Mesenchymal stem cell (in vitro differentiated cells and primary cell): ENCODE results near the gene ZNF396.
A peak's percentile ranks its signal among the peaks of the same experiment; 100 is the strongest.

ENCODE experiments used
- DNase-seq: peaks from one replicate; pipeline ENCODE4 v3.0.0-alpha.2; 2013
- H2AFZ ChIP-seq: one replicate; pipeline ENCODE4 v1.6.1; 2013; ENCODE audit warnings: low read depth, mild to moderate bottlenecking, control low read depth, inconsistent platforms, low read length, moderate library complexity
- H2AK5ac ChIP-seq: 2 replicates; pipeline ENCODE4 v1.6.1; 2013; ENCODE audit warnings: low read length, moderate library complexity, mild to moderate bottlenecking, inconsistent platforms; ENCODE audit not compliant: severe bottlenecking
- H2BK120ac ChIP-seq: one replicate; pipeline ENCODE4 v1.6.1; 2013; ENCODE audit warnings: low read depth, mild to moderate bottlenecking, inconsistent platforms, low read length, moderate library complexity
- H2BK12ac ChIP-seq, 2 experiments: one replicate each; pipeline ENCODE4 v1.6.1; 2013; ENCODE audit warnings: inconsistent platforms in 2 of 2, low read length in 2 of 2, mild to moderate bottlenecking in 2 of 2, moderate library complexity in 2 of 2, control low read depth in 1 of 2
- H2BK15ac ChIP-seq: one replicate; pipeline ENCODE4 v1.6.1; 2013; ENCODE audit warnings: mild to moderate bottlenecking, low read depth, inconsistent platforms; ENCODE audit not compliant: poor library complexity, severe bottlenecking
- H2BK5ac ChIP-seq: 2 replicates; pipeline ENCODE4 v1.6.1; 2013; ENCODE audit warnings: low read depth, mild to moderate bottlenecking, low read length, control low read depth, inconsistent platforms; ENCODE audit not compliant: poor library complexity, severe bottlenecking
- H3K14ac ChIP-seq, 2 experiments: one replicate each; pipeline ENCODE4 v1.6.1; 2013; ENCODE audit warnings: inconsistent platforms in 2 of 2, low read length in 2 of 2, control low read depth in 1 of 2, mild to moderate bottlenecking in 1 of 2, moderate library complexity in 1 of 2
- H3K18ac ChIP-seq, 2 experiments: one replicate each; pipeline ENCODE4 v1.6.1; 2013; ENCODE audit warnings: inconsistent platforms in 2 of 2, low read length in 2 of 2, control low read depth in 1 of 2, low read depth in 1 of 2, mild to moderate bottlenecking in 1 of 2
- H3K23ac ChIP-seq, 2 experiments: one replicate each; pipeline ENCODE4 v1.6.1; 2013; ENCODE audit warnings: inconsistent platforms in 2 of 2, low read length in 2 of 2, mild to moderate bottlenecking in 2 of 2, moderate library complexity in 2 of 2, control low read depth in 1 of 2
- H3K27ac ChIP-seq: 2 replicates; pipeline ENCODE4 v1.5.1; 2013; ENCODE audit warnings: mild to moderate bottlenecking, moderate library complexity, low read length, control low read depth, inconsistent platforms; ENCODE audit not compliant: poor library complexity, severe bottlenecking
- H3K27me3 ChIP-seq, 2 experiments: 2 replicates each; pipeline versions ENCODE4 v1.6.1 to v1.7.0; 2013; ENCODE audit warnings: low read length in 2 of 2, mild to moderate bottlenecking in 2 of 2, moderate library complexity in 2 of 2, control low read depth in 1 of 2, inconsistent platforms in 1 of 2; ENCODE audit not compliant: control insufficient read depth in 1 of 2, insufficient read depth in 1 of 2
- H3K36me3 ChIP-seq, 2 experiments: 2 replicates each; pipeline versions ENCODE4 v1.6.1 to v1.7.0; 2013; ENCODE audit warnings: low read length in 2 of 2, control low read depth in 1 of 2, inconsistent platforms in 1 of 2, low read depth in 1 of 2, mild to moderate bottlenecking in 1 of 2; ENCODE audit not compliant: insufficient read depth in 2 of 2, control insufficient read depth in 1 of 2
- H3K4ac ChIP-seq, 2 experiments: one replicate each; pipeline ENCODE4 v1.6.1; 2013; ENCODE audit warnings: inconsistent platforms in 2 of 2, low read length in 2 of 2, mild to moderate bottlenecking in 2 of 2, moderate library complexity in 2 of 2, control low read depth in 1 of 2, low read depth in 1 of 2
- H3K4me1 ChIP-seq: 2 replicates; pipeline ENCODE4 v1.6.1; 2013; ENCODE audit warnings: low read depth, low read length, control low read depth; ENCODE audit not compliant: control insufficient read depth, insufficient read depth
- H3K4me2 ChIP-seq: 2 replicates; pipeline ENCODE4 v1.6.1; 2013; ENCODE audit warnings: low read length, mild to moderate bottlenecking, inconsistent platforms; ENCODE audit not compliant: poor library complexity, severe bottlenecking
- H3K4me3 ChIP-seq, 2 experiments: 2 replicates each; pipeline versions ENCODE4 v1.5.1 to v1.7.0; 2013; ENCODE audit warnings: low read length in 2 of 2, mild to moderate bottlenecking in 2 of 2, control low read depth in 1 of 2, low read depth in 1 of 2; ENCODE audit not compliant: insufficient read depth in 1 of 2
- H3K79me1 ChIP-seq: replicated peaks from 2 replicates; pipeline ENCODE4 v1.6.1; 2013; ENCODE audit warnings: mild to moderate bottlenecking, control low read depth, low read length, inconsistent platforms; ENCODE audit not compliant: poor library complexity, severe bottlenecking
- H3K9ac ChIP-seq: 2 replicates; pipeline ENCODE4 v1.7.0; 2013; ENCODE audit warnings: mild to moderate bottlenecking, low read length, moderate library complexity
- H3K9me3 ChIP-seq: 2 replicates; pipeline ENCODE4 v1.7.0; 2013; ENCODE audit warnings: mild to moderate bottlenecking, low read length; ENCODE audit not compliant: control insufficient read depth
- H4K8ac ChIP-seq: one replicate; pipeline ENCODE4 v1.6.1; 2013; ENCODE audit warnings: inconsistent platforms, mild to moderate bottlenecking, low read length, moderate library complexity
- H4K91ac ChIP-seq: one replicate; pipeline ENCODE4 v1.6.1; 2013; ENCODE audit warnings: mild to moderate bottlenecking, low read length, inconsistent platforms
- WGBS: methylation state at CpG from one replicate; pipeline ENCODE4 v1.1.7; 2013; ENCODE audit warnings: mixed read lengths; 5-methylcytosine and 5-hydroxymethylcytosine counted together

Gene ZNF396

DNA sequence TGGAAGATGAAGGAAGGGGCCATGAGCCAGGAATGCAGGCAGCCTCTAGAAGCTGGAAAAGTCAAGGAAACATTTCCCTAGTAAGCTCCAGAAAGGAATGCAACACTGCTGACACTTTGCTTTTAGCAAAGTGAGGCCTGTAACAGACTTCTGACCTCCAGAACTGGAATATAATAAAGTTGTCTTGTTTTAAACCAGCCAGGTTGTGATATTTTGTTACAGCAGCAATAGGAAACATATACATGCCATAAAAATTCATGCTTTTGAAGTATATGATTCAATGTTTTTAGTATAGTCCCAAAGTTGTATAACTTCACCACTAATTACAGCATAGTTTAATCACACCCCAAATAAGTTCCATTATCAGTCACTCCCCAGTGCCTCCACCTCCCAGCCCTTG, 15.2 kb upstream of the ZNF396 start:
- H3K9me3 ChIP-seq: no peaks in the 10 kb centered on the region
- H3K79me1 ChIP-seq: no peaks in the 10 kb centered on the region
- no peak overlapping the region for H3K4me2 ChIP-seq
- H3K27me3 ChIP-seq: no peaks in the 10 kb centered on the region
- no peak overlapping the region for H2BK120ac ChIP-seq
- no peaks in the 10 kb centered on the region for H3K36me3 ChIP-seq
- H3K18ac ChIP-seq: no peak overlapping the region
- no peak overlapping the region for H3K23ac ChIP-seq
- no peak overlapping the region for H4K91ac ChIP-seq
- no peak overlapping the region for H2AFZ ChIP-seq
- no peak overlapping the region for H2BK12ac ChIP-seq
- H4K8ac ChIP-seq: no peak overlapping the region
- no peak overlapping the region for H3K27ac ChIP-seq
- H3K4me3 ChIP-seq: no peak overlapping the region
- H3K4ac ChIP-seq: no peak overlapping the region
- no peak overlapping the region for H2BK15ac ChIP-seq
- H3K4me1 ChIP-seq: no peaks in the 10 kb centered on the region
- H3K9ac ChIP-seq: no peak overlapping the region
- H3K14ac ChIP-seq: no peak overlapping the region
- H2BK5ac ChIP-seq: no peak overlapping the region
- DNase-seq: no peak
- no peak overlapping the region for H2AK5ac ChIP-seq

DNA sequence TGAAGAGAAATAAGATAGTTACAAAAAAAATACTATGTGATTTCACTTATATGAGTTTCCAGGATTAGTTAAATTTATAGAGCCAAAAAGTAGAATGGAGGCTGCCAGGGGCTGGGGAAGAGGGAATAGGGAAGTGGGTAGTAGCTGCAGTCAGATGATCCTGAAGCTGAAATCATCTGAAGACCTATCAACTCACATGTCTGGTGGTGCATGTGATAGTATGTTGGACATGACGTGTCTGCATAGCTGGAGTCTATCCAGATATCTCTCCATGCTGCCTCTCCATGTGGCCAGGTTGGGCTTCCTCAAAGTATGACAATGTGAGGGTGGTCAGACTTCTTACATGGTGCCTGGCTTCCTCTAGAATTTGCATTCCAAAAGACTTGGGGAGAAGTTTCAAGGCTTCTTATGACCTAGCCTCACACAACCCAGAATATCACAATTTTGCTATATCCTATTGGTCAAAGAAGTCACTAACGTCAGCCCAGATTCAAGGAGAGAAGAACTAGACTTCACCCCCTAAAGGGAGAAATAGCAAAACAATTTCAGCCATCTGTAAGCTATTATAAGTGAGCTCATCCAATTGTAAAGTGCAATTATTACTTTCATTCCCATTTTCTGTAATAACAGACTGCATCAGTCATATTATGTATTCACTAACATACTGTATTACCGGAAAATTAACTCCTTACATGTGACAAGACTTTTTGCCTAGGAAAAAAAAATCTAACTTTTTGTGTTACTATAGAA, 14.0 kb upstream of the ZNF396 start:
- Histone ChIP-seq H3K4ac (no peak overlapping the region), H3K27ac (no peak overlapping the region), H2BK15ac (no peak overlapping the region), H3K4me1 (peaks cover 2% of the 10 kb centered on the region), H3K36me3 (no peaks in the 10 kb centered on the region), H3K14ac (no peak overlapping the region), H4K8ac (no peak overlapping the region), H4K91ac (no peak overlapping the region), H3K23ac (no peak overlapping the region), H2BK120ac (no peak overlapping the region), H3K9me3 (no peaks in the 10 kb centered on the region), H3K18ac (no peak overlapping the region), H2AK5ac (no peak overlapping the region), H3K4me2 (no peak overlapping the region), H2BK12ac (no peak overlapping the region), H2BK5ac (no peak overlapping the region), H2AFZ (no peak overlapping the region), H3K9ac (peak overlapping the region; percentile 13), H3K79me1 (no peaks in the 10 kb centered on the region), H3K27me3 (no peaks in the 10 kb centered on the region), H3K4me3 (no peak overlapping the region)
- no peak for DNase-seq
- WGBS: 60% methylated on average over 3 of the region's 3 CpGs

DNA sequence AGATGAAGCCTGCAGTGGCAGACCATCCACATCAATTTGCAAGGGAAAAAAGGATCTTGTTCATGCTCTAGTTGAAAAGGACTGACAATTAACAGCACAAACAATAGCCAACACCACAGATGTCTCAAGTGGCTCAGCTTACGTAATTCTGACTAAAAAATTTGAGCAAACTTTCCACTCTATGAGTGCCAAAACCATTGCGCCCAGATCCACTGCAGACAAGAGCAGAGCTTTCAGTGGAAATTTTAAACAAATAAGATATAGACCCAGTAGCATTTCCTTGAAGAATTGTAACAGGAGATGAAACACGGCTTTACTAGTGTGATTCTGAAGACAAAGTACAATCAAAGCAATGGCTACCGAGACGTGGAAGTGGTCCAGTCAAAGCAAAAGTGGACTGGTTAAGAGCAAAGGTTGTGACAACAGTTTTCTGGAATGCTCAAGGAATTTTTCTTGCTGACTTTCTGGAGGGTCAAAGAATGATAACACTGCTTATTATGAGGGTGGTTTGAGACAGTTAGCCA, 12.0 kb upstream of the ZNF396 start:
- Histone ChIP-seq H3K4me3 (peak overlapping the region in 1 of 2 experiments; percentile 72), H2AFZ (no peak overlapping the region), H2BK120ac (no peak overlapping the region), H3K4me1 (peaks cover 2% of the 10 kb centered on the region), H3K27ac (peak overlapping the region; percentile 45), H3K27me3 (peaks cover 0 to 7% of the 10 kb centered on the region in 2 experiments), H3K18ac (no peak overlapping the region), H3K9ac (peak overlapping the region; percentile 77), H4K91ac (no peak overlapping the region), H3K14ac (no peak overlapping the region), H3K23ac (no peak overlapping the region), H2BK15ac (no peak overlapping the region), H2BK12ac (no peak overlapping the region), H2AK5ac (no peak overlapping the region), H4K8ac (no peak overlapping the region), H3K4me2 (no peak overlapping the region), H3K36me3 (no peaks in the 10 kb centered on the region), H3K79me1 (no peaks in the 10 kb centered on the region), H3K9me3 (no peaks in the 10 kb centered on the region), H3K4ac (no peak overlapping the region), H2BK5ac (no peak overlapping the region)
- WGBS: 17% methylated on average over 5 of the region's 5 CpGs
- peak; percentile 54 for DNase-seq

DNA sequence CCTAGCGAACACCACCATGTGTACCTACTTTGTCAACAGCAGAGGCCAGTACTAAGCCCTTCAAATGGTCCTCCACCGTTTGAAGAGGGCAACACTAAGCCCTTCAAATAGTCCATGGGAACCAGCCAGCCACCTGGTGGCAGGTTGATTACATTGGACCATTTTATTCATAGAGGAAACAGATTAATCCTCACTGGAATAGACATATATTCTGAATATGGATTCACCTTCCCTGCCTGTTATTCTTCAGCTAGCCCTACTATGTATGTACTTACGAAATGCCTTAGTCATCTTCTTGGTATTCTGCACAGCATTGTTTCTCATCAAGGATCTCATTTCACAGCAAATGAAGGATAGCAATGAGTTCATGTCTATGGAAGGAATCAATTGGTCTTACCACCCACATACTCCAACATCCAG, 10.0 kb upstream of the ZNF396 start:
- Histone ChIP-seq H3K79me1 (no peaks in the 10 kb centered on the region), H2BK5ac (no peak overlapping the region), H4K91ac (no peak overlapping the region), H3K27ac (no peak overlapping the region), H2AK5ac (no peak overlapping the region), H3K4me3 (no peak overlapping the region), H3K23ac (no peak overlapping the region), H2BK120ac (no peak overlapping the region), H3K9me3 (no peaks in the 10 kb centered on the region), H3K4ac (no peak overlapping the region), H2BK12ac (peak overlapping the region in 1 of 2 experiments; percentile 10), H3K27me3 (peaks cover 0 to 11% of the 10 kb centered on the region in 2 experiments), H3K4me2 (no peak overlapping the region), H3K18ac (no peak overlapping the region), H3K4me1 (peaks cover 2% of the 10 kb centered on the region), H3K9ac (no peak overlapping the region), H2BK15ac (no peak overlapping the region), H4K8ac (no peak overlapping the region), H2AFZ (peak overlapping the region; percentile 1), H3K14ac (no peak overlapping the region), H3K36me3 (no peaks in the 10 kb centered on the region)
- DNase-seq: peak; percentile 13
- WGBS: 68% methylated on average over 3 of the region's 3 CpGs
